Type B pancreatic cell (in vitro differentiated cells): ENCODE data around the gene NOS2. TPM values are rescaled to one million over a fixed set of nuclear protein-coding genes. Genes with fewer than 3 reads are reported as not detected.

Experiments
- DNase-seq: peaks from one replicate; pipeline ENCODE4 v3.0.0; 2021; ENCODE audit warnings: mixed read lengths; ENCODE audit not compliant: unreplicated experiment; ENCODE audit errors: extremely low spot score
- H3K27ac Mint-ChIP-seq: 2 replicates; pipeline ENCODE4 v1.8.0; 2021; ENCODE audit warnings: mild to moderate bottlenecking, mixed read lengths
- H3K27me3 Mint-ChIP-seq: 2 replicates; pipeline ENCODE4 v1.8.0; 2021; ENCODE audit warnings: mixed read lengths
- H3K36me3 Mint-ChIP-seq: 2 replicates; pipeline ENCODE4 v1.8.0; 2021; ENCODE audit warnings: mixed read lengths
- H3K4me1 Mint-ChIP-seq: one replicate; pipeline ENCODE4 v1.8.0; 2021; ENCODE audit warnings: mixed read lengths; ENCODE audit not compliant: unreplicated experiment
- H3K4me3 Mint-ChIP-seq: 2 replicates; pipeline ENCODE4 v1.8.0; 2021; ENCODE audit warnings: mild to moderate bottlenecking, mixed read lengths
- H3K9me3 Mint-ChIP-seq: 2 replicates; pipeline ENCODE4 v1.8.0; 2021; ENCODE audit warnings: mixed read lengths
- total RNA-seq: library from RNA; stranded (reverse); gene quantifications from 2 replicates; pipeline ENCODE4 v1.2.1, GENCODE V29; 2021; ENCODE audit warnings: low replicate concordance
- TF ChIP-seq, protein P1 (sequence below): fragments of 200-600 bp; sonication (generic); conservative IDR thresholded peaks from 2 replicates; pipeline ENCODE4 v1.5.0; 2021; ENCODE audit warnings: antibody characterized with exemption, mild to moderate bottlenecking

Gene NOS2
- total RNA-seq, 1 donor from 2014 or later: 1.1 TPM

DNA sequence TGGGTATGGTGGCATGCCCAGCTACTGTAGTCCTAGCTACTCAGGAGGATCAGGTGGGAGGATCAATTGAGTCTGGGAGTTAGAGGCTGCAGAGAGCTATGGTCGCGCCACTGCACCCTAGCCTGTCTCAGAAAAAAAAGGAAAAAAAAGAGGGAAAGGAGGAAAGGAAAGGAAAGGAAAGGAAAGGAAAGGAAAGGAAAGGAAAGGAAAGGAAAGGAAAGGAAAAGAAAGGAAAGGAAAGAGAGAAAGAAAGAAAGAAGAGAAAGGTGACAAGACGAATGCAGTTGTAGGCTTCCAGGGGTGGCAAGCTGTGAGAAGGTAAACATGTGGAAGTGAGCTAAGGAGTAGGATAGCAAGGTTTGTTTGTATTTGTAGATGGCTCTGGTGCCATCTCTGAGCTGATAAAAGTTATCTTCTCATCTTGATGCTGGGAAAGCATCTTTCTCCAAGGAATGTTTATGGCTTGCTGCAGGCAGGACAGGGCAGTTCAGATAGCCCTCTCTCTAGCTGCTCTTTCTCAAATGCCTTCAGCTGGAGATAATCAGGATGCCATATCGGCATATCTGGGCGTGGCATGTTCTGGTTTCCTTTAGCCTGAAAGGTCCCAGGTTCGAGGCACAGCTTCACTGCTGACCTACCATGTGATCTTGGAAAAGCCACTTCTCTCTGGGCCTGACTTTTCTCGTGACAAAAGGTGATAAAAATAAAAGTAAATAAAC lies 2.8 kb upstream of the NOS2 start:
- TF ChIP-seq, protein P1, sequence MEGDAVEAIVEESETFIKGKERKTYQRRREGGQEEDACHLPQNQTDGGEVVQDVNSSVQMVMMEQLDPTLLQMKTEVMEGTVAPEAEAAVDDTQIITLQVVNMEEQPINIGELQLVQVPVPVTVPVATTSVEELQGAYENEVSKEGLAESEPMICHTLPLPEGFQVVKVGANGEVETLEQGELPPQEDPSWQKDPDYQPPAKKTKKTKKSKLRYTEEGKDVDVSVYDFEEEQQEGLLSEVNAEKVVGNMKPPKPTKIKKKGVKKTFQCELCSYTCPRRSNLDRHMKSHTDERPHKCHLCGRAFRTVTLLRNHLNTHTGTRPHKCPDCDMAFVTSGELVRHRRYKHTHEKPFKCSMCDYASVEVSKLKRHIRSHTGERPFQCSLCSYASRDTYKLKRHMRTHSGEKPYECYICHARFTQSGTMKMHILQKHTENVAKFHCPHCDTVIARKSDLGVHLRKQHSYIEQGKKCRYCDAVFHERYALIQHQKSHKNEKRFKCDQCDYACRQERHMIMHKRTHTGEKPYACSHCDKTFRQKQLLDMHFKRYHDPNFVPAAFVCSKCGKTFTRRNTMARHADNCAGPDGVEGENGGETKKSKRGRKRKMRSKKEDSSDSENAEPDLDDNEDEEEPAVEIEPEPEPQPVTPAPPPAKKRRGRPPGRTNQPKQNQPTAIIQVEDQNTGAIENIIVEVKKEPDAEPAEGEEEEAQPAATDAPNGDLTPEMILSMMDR: no peak
- Mint-ChIP-seq H3K27ac (no peak overlapping the region), H3K4me3 (no peak overlapping the region), H3K4me1 (peaks cover 8% of the 10 kb centered on the region), H3K36me3 (no peaks in the 10 kb centered on the region), H3K9me3 (no peaks in the 10 kb centered on the region), H3K27me3 (peaks cover 21% of the 10 kb centered on the region)
- DNase-seq: no peak

DNA sequence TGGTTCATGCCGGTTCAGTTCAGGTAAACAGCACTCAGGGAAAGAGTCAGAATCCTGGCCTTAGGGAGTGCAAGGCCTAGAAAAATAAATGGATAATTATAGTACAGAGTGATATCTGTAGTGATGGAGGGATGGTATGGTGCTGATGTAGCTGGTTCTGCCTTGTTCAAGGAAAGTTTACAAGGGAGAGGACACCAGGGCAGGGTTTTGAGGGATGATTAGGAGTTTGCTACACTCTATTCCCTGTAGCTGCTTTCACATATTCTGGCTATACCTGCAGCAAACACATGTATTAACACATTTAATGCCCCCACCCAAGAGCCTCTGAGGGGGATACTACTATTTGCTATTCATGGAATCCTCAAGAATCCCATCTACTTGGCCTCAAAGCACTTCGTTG lies 1.7 kb upstream of the NOS2 start:
- no peak overlapping the region for H3K4me3 Mint-ChIP-seq

DNA sequence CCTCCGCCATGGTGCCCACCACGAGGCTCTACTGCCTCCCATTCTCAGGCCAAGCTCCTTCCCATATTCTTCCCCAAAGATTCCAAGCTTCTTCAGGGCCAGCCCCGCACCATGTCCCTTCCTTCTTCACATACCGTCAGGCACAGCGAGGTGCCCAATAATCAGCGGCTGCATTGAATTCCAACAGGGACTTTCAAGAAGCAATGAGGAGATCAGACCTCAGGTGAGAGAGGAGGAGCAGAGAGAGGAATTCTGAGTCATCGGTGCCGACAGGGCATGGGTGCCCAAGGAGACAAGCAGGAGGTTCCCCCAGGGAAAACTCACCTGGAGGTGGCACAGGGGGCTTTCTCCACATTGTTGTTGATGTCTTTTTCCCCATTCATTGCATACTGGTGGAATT lies 2.0 kb downstream of the NOS2 start:
- TF ChIP-seq, protein P1: no peak
- Mint-ChIP-seq H3K27me3 (peaks cover 55% of the 10 kb centered on the region), H3K36me3 (no peaks in the 10 kb centered on the region), H3K4me1 (no peaks in the 10 kb centered on the region), H3K4me3 (no peak overlapping the region), H3K27ac (no peak overlapping the region), H3K9me3 (no peaks in the 10 kb centered on the region)
- DNase-seq: no peak

More for the DNA sequence above, 1.7 kb upstream of the NOS2 start:
- Mint-ChIP-seq H3K4me1 (peaks cover 8% of the 10 kb centered on the region), H3K9me3 (no peaks in the 10 kb centered on the region), H3K27ac (no peak overlapping the region), H3K36me3 (no peaks in the 10 kb centered on the region), H3K27me3 (peaks cover 30% of the 10 kb centered on the region)
- DNase-seq: no peak
- TF ChIP-seq, protein P1: no peak

DNA sequence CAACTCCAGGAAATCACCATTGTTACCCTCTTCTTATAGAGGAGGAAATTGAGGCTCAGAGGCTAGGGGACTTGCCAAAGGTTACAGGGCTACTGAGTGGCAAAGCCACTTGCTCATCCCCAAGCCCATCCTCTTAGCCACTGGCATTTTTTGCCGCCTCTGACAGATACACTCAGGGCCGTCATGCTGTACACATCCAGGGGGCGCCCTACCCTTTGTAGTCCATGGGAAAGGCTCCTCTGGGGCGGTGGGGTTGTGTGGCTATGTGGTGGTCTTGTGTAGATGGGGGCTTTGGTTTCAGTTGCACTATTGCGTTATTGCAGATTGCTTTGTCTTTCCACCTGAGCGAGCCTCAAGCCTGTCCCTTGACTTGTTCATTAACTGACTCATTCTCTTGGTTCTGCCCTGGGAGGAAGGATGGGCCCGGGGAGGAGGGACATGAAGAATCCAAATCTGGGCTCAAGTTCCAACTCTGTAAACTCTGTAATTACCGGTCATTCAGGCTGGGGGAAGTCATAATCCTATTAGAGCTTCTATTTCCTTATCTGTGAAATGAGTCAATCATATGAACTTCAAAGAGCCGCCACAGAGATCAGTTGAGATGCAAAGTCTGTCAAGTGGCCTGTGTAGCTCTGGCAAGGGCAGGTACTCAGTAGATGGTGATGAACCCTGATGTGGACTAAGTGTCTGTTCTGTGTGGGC lies 2.8 kb downstream of the NOS2 start:
- Mint-ChIP-seq H3K36me3 (no peaks in the 10 kb centered on the region), H3K27me3 (peaks cover 55% of the 10 kb centered on the region), H3K27ac (no peak overlapping the region), H3K9me3 (no peaks in the 10 kb centered on the region), H3K4me1 (no peaks in the 10 kb centered on the region), H3K4me3 (peak overlapping the region; percentile 35)
- TF ChIP-seq, protein P1: no peak
- DNase-seq: no peak

DNA sequence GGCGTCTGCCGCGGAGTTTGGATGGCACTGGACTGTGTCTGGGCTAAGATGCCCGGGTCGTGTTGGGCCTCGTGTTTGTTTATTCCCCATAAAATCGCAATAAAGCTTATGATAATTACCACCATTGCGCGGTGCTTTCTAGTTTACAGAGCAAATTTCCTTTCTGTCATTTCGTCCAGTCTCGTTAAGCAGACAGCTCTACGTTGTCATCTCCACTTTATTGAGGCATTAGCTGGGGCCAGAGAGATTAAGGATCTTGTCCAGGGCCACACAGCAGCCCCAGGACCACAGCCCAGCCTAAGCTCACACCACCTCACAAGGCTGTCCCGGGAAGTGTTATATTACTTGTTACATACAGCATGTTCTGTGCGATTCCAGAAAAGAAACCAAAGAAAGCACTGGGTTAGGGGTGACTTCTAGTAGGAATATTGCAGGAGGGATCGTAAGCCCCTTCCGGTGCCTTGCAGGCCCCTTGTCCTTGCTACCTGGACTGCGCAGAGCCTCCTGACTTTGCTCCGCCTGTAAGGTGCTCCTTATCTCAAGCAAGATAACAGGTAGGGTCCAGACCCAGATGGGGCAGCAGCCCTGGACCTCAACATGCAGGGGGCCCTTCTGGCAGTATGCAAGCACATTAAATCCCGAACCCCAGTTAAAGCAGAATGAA lies 6.3 kb downstream of the NOS2 start:
- H3K9me3 Mint-ChIP-seq: no peaks in the 10 kb centered on the region
- peak overlapping the region; percentile 75 for H3K4me3 Mint-ChIP-seq
- TF ChIP-seq, protein P1: no peak
- H3K4me1 Mint-ChIP-seq: no peaks in the 10 kb centered on the region
- no peak overlapping the region for H3K27ac Mint-ChIP-seq
- DNase-seq: no peak
- H3K27me3 Mint-ChIP-seq: peaks cover 62% of the 10 kb centered on the region
- H3K36me3 Mint-ChIP-seq: no peaks in the 10 kb centered on the region
